ENCODE data around the gene TMEM219. TPM values are rescaled to one million over a fixed set of nuclear protein-coding genes. Genes with fewer than 3 reads are reported as not detected.

Gene TMEM219
- polyA plus RNA-seq, 4 donors: 104 to 134 (median 113) TPM

DNA sequence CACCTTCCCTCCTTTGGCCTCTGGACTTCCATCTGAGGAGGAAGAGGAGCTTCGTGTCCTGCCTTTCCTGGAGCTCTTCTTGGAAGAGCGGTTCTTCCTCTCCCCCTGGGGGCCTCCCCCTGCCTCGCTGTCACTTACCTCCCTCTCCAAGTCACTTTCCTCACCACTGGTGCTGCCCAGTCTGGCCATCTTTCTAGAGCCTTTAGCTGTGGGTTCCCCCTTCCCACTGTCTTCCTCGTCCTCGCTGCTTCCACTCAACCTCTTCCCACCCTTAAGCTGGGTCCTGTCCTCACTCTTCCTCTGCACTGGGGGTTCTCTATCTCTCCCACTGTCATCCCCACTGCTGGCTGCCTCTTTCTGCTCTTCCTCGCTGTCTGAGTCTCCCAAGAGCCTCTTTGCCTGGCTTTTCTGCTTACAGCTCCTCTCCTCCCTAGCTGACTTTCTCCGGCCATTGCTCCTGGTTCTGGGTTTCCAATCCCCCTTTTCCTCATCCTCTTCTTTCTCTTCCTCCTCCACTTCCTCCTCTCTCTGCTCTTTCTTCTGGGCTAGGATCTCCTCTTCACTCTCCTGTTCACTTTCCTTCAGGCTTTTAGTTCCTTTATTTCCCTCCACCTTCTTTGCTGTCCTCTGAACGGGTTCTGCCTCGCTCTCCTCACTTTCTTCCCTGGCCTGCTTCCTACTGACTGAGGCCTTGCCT, 32.2 kb downstream of the TMEM219 start:
- DNase-seq (ENCODE audit: low read depth in 4 of 4, low spot score in 2 of 4): no peak

DNA sequence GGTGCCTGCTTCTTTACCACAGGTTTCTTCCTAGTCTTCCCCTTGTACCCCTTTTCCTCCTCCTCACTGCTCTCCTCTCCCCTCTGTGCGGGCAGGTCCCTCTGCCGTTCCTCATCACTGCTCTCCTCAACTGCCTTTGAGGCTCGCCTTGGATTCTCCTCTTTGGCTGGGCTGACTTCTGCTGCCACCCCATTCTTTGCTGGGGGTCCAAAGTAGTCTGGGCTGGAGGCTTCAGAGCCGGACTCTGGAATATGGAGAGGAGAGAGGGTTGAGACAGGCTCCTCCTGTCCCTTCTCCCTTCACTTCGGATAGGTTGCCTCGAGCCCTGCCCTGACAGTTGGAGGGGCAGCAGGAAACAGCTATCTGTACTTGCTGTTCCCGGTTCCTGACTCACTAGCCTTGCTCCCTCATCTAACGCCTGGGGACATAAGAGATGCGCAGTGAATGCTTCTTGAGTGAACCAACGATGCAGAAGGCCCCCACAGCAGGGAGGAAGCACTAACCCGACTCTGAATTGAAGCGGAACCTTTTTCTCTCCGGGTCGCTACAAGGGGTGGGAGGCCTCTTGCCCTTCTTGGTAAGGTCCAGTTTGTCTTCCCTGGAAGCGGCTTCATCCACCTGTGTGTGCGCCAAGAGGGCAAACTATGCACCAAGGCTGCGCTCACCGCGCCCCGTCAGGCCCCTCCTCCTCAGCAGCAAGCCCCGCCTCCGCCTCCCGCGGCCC, 32.9 kb downstream of the TMEM219 start:
- DNase-seq (ENCODE audit: low read depth in 4 of 4, low spot score in 2 of 4): no peak

DNA sequence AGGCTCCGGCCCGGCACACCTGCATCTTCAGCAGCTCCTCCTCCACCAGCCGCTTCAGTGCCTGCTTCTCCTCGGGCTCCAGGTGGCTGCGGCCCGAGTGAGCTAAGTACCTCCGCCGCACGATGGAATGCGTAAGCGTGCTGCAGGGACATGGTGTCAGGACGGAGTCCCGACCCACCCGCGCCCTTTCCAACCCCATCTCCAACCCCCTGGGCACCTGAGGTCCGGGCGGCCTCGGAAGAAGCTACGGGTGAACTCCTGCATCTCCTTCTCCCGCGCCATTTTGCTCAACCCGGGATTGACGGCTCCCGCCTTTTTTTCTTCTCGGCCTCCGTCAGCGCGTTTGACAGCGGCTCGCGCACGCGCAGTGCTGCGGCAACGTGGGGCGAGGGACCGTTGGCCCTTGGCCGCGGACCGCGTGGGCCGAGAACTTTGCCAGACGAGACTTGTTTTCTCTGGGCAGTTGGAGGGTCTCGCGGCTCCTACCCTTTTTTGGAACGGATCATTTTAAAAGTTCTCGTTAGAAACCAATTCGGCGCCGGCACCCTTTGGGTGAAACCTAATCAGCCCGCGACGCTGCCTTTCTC, 33.5 kb downstream of the TMEM219 start, which contains the start of gene HIRIP3:
HIRIP3 (minus strand) TSS at position 294 of the 587 bp plus-strand sequence; CDS start at position 282, 12 bp downstream.
- peak in 3 of 4 donors; percentile 63 to 78 (median 65) for DNase-seq (ENCODE audit: low read depth in 4 of 4, low spot score in 2 of 4)

DNA sequence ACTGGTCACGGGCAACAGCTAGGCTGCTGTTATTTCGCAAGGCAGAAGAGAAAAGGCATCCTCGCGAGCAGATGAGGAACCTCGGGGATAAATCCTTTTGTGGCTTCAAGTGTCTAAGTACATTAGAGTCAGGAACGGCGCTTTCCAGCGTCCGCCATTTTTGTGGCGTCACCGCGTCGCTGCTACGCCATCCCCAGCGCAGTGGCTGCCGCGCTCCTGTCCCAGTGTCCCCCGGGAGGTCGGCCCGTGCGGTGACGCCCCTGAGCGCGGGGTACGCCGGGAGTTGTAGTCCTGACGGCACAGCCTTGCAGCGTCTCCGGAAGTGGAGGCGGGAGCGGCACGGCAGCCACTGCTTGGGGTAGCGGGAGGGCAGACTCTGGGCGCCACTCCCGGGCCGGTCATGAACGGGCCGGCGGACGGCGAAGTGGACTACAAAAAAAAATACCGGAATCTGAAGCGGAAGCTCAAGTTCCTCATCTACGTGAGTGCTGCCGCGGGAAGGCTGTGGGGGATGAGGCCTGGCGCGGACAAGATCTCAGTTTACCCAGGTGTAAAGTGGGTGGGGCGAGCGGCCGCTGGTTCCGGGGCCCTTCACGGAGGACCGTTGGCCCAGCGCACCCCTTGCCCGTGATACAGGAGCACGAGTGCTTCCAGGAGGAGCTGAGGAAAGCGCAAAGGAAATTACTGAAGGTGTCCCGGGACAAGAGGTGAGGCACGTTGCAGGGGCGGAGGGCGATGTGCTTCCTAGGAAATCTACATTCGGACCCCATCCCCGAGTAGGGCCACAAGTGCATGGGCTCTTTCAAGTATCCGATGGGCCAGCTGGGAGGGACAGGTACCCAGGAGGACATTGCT, 34.3 kb downstream of the TMEM219 start, which contains the start of gene INO80E:
INO80E (plus strand) TSS at position 331 of the 855 bp plus-strand sequence; CDS start at position 401, 70 bp downstream.
- peak; percentile 86 to 95 (median 91) for DNase-seq (ENCODE audit: low read depth in 4 of 4, low spot score in 2 of 4)

DNA sequence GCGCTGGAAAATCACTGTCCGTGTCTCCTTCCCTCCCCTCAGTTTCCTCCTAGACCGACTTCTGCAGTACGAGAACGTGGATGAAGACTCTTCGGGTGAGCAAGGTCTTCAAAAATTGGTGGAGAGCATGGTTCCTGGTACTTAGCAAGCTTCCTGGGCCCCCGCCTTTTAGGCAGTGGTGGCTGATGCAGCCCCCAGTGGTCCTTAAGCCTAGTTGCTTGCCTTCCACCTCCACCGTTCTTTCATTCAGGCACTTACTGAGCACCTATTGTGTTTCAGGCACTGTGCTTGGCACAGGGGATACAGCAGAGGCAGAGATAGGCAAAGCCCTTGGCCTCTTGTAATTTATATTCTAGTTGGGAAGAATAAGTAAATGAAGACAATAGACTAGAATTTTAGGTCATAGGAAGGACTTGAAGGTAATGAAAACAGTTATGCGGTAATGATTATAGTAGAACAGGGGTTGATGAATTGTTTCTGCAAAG, 34.9 kb downstream of the TMEM219 start:
- DNase-seq (ENCODE audit: low read depth in 4 of 4, low spot score in 2 of 4): no peak

DNA sequence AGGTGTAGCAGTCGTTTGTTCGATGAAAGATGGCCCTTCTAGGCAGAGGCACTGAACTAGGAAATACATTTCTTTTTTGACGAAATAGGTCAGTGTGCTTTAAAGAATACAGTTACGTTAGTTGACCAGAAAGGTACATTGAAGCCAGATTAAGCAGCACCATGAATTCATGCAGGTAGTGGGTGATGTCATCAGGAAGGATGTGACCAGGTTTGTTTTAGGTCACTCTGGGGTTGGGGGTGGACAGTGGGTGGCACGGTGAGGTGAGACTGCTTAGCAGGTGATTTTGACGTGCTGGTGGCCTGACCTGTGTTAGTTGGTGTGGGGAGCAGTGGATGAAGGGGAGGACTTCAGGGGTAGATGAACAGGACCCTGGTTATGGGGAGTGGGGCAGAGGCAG, 37.7 kb downstream of the TMEM219 start:
- no peak for DNase-seq (ENCODE audit: low read depth in 4 of 4, low spot score in 2 of 4)

GRCh38 chr16:30000735-30001631, 39.1 kb downstream of the TMEM219 start:
- no peak for DNase-seq (ENCODE audit: low read depth in 4 of 4, low spot score in 2 of 4)

- no peak for DNase-seq (ENCODE audit: low read depth in 4 of 4, low spot score in 2 of 4)
These were observed 40.9 kb downstream of the TMEM219 start for GRCh38 chr16:30002614-30003346.

DNA sequence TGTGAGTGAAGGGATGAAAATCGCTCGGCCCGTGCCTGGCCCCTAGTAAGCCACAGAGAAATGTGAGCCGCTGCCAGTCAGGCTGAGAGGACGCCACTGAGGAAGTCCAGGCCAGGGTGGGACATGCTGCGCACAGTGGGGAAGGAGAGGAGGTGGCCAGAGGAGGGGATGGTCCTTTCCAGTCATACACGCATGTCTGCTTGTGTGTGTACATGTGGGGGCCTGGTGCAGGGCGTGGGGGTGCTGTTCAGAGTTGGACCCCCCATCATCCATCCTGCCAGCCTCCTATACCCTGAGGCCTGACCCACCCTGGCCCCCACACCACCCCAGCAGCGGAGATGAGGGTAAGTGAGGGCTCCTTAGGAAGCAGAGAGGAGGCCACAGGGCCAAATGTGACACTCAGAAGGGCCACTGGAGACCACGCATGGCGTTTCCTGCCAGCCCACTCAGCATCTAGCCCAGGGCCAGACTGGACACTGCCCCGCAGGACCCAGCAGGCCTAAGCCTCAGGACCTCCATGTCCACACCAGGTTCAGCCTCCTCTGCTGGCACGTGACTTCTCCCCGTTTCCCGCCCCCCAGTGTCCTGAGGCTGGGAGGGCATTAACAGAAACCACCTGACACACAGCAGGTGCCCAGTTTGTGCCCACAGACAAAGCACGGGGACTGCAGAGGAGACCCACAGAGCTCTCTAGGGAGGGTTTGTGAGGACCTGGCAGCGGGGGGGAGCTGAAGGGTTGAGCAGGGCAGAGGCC, 42.0 kb downstream of the TMEM219 start:
- no peak for DNase-seq (ENCODE audit: low read depth in 4 of 4, low spot score in 2 of 4)

DNA sequence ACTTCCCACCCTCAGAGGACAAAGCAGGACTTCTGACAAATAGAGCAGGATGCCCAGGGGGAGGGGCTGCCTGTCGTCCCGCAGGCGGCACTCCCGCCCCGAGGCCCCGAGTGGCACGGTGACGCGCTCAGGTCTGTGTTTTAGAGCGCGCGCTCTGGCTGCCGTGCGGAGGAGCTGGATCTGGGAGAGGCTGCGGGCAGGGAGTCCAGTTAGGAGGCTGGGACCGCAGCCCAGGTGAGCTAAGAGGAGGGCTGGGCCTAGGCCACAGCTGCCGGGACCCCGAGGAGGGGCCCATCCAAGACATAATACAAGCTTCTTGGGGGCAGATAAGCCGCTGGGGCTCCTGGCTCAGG, 42.5 kb downstream of the TMEM219 start:
- DNase-seq (ENCODE audit: low read depth in 4 of 4, low spot score in 2 of 4): no peak

DNA sequence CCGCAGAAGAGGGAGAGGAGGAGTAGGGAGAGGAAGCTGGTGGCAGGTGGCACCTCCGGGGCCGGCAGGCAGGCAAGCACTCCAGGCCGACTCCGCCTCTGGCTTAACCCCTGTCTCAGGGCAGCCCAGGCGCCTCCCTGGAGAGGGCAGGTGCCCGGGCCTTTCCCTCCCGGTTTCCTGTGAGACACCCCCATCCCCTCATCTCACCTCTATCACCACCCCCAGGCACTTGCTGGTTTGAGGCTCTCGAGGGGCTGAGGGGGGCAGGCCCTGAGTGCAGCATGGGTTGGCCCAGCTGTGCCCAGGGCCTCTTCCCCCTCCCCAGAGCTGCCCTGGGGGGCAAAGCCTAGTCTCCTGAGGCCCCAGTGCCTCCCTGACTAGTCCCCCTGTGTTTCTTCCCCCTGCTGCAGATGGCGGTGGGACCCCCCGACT, 42.9 kb downstream of the TMEM219 start:
- DNase-seq (ENCODE audit: low read depth in 4 of 4, low spot score in 2 of 4): no peak

- DNase-seq (ENCODE audit: low read depth in 4 of 4, low spot score in 2 of 4): no peak
These were observed 43.6 kb downstream of the TMEM219 start for GRCh38 chr16:30005341-30006094.

- DNase-seq (ENCODE audit: low read depth in 4 of 4, low spot score in 2 of 4): no peak
These were observed 44.2 kb downstream of the TMEM219 start for GRCh38 chr16:30006095-30006473.

DNA sequence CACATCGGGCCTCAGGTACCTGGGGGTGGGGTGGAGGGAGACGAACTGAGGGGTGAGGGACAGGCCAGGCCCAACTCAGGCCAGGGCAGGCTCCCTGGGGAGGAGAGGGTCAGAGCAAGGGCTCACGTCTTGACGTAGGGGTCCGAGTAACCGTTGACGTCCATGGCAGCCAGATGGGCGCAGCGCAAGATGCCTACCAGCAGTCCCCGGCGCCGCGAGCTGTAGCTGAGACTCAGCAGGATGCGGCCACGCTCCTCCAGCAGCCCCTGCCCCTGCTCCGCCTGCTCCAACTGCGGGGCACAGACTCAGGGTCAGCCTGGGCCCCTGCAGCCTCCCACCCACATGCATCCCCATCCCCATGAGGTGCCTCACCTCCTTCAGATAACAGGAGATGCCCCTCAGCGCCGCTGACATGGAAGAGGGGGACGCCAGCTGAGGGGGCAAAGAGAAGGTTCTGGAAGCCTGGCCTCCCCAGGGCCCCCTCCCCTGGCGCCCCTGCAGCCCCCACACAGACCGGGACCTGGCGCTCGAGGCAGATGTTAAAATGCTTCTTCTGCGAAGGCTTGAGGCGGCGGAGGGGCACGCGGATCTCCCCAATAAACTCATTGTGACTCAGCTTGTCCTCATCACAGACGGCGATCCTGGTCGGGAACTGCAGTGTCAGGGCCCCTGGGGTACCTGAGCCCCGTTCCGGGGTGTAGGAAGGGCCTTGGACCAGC, 44.9 kb downstream of the TMEM219 start:
- no peak for DNase-seq (ENCODE audit: low read depth in 4 of 4, low spot score in 2 of 4)

GRCh38 chr16:30007378-30007895, 45.6 kb downstream of the TMEM219 start:
- DNase-seq (ENCODE audit: low read depth in 4 of 4, low spot score in 2 of 4): no peak

DNA sequence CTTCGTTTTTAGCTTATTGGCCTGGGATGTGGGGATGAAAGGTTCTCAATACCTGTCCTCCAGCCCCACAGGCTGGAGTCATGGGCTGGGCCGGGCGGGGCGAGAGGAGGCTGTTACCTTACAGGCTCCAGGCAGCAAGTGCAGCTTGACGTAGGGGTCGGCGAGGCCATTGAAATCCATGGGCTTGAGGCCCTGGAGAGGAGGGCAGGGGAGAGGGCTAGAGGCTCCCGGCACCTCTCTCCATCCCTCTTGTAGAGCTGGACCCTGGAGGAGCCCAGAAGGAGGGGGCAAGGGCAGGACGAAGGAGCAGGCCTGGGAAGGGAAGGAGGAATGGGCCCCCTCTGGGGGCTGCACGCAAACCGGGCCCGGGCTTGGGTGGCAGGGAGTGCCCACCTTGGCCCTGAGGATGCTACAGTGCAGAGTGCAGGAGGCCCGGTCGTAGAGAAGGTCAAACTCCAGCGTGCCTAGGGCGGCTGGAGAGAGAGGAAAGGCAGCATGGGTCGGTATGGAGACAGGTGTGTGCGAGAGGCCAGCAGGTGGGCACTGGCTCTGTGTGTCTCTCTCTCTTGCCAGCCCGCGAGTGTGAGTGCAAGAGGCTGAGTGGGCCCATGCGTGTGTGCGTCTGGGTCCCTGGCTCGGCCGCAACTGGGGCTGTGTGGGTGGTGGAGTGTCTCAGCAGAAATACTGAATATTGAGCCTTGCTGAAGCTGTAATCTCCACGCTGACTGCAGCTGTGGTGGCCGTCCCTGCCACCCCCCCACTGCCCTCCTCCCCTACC, 47.4 kb downstream of the TMEM219 start:
- DNase-seq (ENCODE audit: low read depth in 4 of 4, low spot score in 2 of 4): no peak
